ENCODE measurements around the gene CTBP2.

The CTBP2 gene

GRCh38 chr10:125174360-125174759 is 14.0 kb upstream of the CTBP2 start:
- no peak overlapping the region for H3K4ac ChIP-seq (ENCODE audit: low read length)
- no peak overlapping the region for H2BK12ac ChIP-seq (ENCODE audit: low read length)
- H3K4me1 ChIP-seq (ENCODE audit: control insufficient read depth in 2 of 2, insufficient read depth in 1 of 2, low read depth in 1 of 2, low read length in 2 of 2), result peaks cover 4% of the 10 kb centered on the region in 2 donors
- H3K36me3 ChIP-seq (replicated peaks in 1 of 2; ENCODE audit: control insufficient read depth in 2 of 2, insufficient read depth in 2 of 2, low read length in 2 of 2), result no peaks in the 10 kb centered on the region
- H3K4me2 ChIP-seq (ENCODE audit: insufficient read depth, low read length, poor library complexity, severe bottlenecking), result no peak overlapping the region
- no peak overlapping the region for H4K8ac ChIP-seq (ENCODE audit: low read depth, low read length)
- H3K79me1 ChIP-seq (ENCODE audit: low read depth, low read length), result no peaks in the 10 kb centered on the region
- H3K27ac ChIP-seq (replicated peaks; ENCODE audit: low read length), result no peak overlapping the region
- H4K91ac ChIP-seq (ENCODE audit: low read depth, low read length, poor library complexity), result no peak overlapping the region
- H3K9me3 ChIP-seq (replicated peaks in 1 of 2; ENCODE audit: control insufficient read depth in 2 of 2, insufficient read depth in 1 of 2, low read depth in 1 of 2, low read length in 2 of 2), result no peaks in the 10 kb centered on the region
- no peak overlapping the region for H3K18ac ChIP-seq (ENCODE audit: low read length)
- no peak overlapping the region for H2BK15ac ChIP-seq (ENCODE audit: low read length)
- peak overlapping the region; percentile 60 for H2AFZ ChIP-seq (ENCODE audit: low read length)
- no peak overlapping the region for H3K9ac ChIP-seq (ENCODE audit: low read depth, low read length, poor library complexity)
- H2BK5ac ChIP-seq (ENCODE audit: low read length), result no peak overlapping the region
- H2AK5ac ChIP-seq (ENCODE audit: low read depth, low read length), result no peak overlapping the region
- H2BK120ac ChIP-seq (ENCODE audit: low read depth, low read length), result no peak overlapping the region
- no peak overlapping the region for H3K23ac ChIP-seq (ENCODE audit: low read depth, low read length, poor library complexity)
- WGBS, 2 donors (ENCODE audit: extremely low coverage in 2 of 2, insufficient read length in 2 of 2, insufficient replicate concordance in 1 of 2), result no CpG with 5 or more reads among the region's 9 CpGs
- no peak for DNase-seq (ENCODE audit: low spot score)
- H3K14ac ChIP-seq (ENCODE audit: low read length), result no peak overlapping the region
- no peak overlapping the region for H3K4me3 ChIP-seq (ENCODE audit: low read length in 2 of 2)
- H3K27me3 ChIP-seq (ENCODE audit: control insufficient read depth in 3 of 3, insufficient read depth in 3 of 3, low read depth in 1 of 3, low read length in 3 of 3), result peaks cover 0 to 9% (median 0%) of the 10 kb centered on the region in 3 experiments

GRCh38 chr10:125172694-125173093 is 12.3 kb upstream of the CTBP2 start:
- peaks cover 4 to 6% of the 10 kb centered on the region in 2 donors for H3K4me1 ChIP-seq (ENCODE audit: control insufficient read depth in 2 of 2, insufficient read depth in 1 of 2, low read depth in 1 of 2, low read length in 2 of 2)
- no CpG with 5 or more reads among the region's 9 CpGs for WGBS, 2 donors (ENCODE audit: extremely low coverage in 2 of 2, insufficient read length in 2 of 2, insufficient replicate concordance in 1 of 2)
- H2AFZ ChIP-seq (ENCODE audit: low read length), result no peak overlapping the region
- no peak overlapping the region for H2AK5ac ChIP-seq (ENCODE audit: low read depth, low read length)
- H3K36me3 ChIP-seq (replicated peaks in 1 of 2; ENCODE audit: control insufficient read depth in 2 of 2, insufficient read depth in 2 of 2, low read length in 2 of 2), result no peaks in the 10 kb centered on the region
- H3K27me3 ChIP-seq (ENCODE audit: control insufficient read depth in 3 of 3, insufficient read depth in 3 of 3, low read depth in 1 of 3, low read length in 3 of 3), result peaks cover 0 to 15% (median 0%) of the 10 kb centered on the region in 3 experiments
- no peaks in the 10 kb centered on the region for H3K79me1 ChIP-seq (ENCODE audit: low read depth, low read length)
- H3K4ac ChIP-seq (ENCODE audit: low read length), result no peak overlapping the region
- no peak overlapping the region for H4K91ac ChIP-seq (ENCODE audit: low read depth, low read length, poor library complexity)
- H3K23ac ChIP-seq (ENCODE audit: low read depth, low read length, poor library complexity), result no peak overlapping the region
- no peak overlapping the region for H3K18ac ChIP-seq (ENCODE audit: low read length)
- H3K4me2 ChIP-seq (ENCODE audit: insufficient read depth, low read length, poor library complexity, severe bottlenecking), result no peak overlapping the region
- no peak overlapping the region for H3K14ac ChIP-seq (ENCODE audit: low read length)
- no peak overlapping the region for H3K9ac ChIP-seq (ENCODE audit: low read depth, low read length, poor library complexity)
- H2BK12ac ChIP-seq (ENCODE audit: low read length), result no peak overlapping the region
- no peak overlapping the region for H2BK120ac ChIP-seq (ENCODE audit: low read depth, low read length)
- no peaks in the 10 kb centered on the region for H3K9me3 ChIP-seq (replicated peaks in 1 of 2; ENCODE audit: control insufficient read depth in 2 of 2, insufficient read depth in 1 of 2, low read depth in 1 of 2, low read length in 2 of 2)
- H3K27ac ChIP-seq (replicated peaks; ENCODE audit: low read length), result no peak overlapping the region
- H2BK15ac ChIP-seq (ENCODE audit: low read length), result no peak overlapping the region
- DNase-seq (ENCODE audit: low spot score), result no peak
- no peak overlapping the region for H4K8ac ChIP-seq (ENCODE audit: low read depth, low read length)
- no peak overlapping the region for H2BK5ac ChIP-seq (ENCODE audit: low read length)
- H3K4me3 ChIP-seq (ENCODE audit: low read length in 2 of 2), result no peak overlapping the region

GRCh38 chr10:125171402-125172306 is 11.3 kb upstream of the CTBP2 start:
- Histone ChIP-seq H3K18ac (ENCODE audit: low read length) (no peak overlapping the region), H2BK15ac (ENCODE audit: low read length) (no peak overlapping the region), H3K27me3 (ENCODE audit: control insufficient read depth in 3 of 3, insufficient read depth in 3 of 3, low read depth in 1 of 3, low read length in 3 of 3) (peaks cover 0 to 15% (median 0%) of the 10 kb centered on the region in 3 experiments), H3K9me3 (replicated peaks in 1 of 2; ENCODE audit: control insufficient read depth in 2 of 2, insufficient read depth in 1 of 2, low read depth in 1 of 2, low read length in 2 of 2) (no peaks in the 10 kb centered on the region), H3K4me1 (ENCODE audit: control insufficient read depth in 2 of 2, insufficient read depth in 1 of 2, low read depth in 1 of 2, low read length in 2 of 2) (peaks cover 4 to 6% of the 10 kb centered on the region in 2 donors), H3K4me2 (ENCODE audit: insufficient read depth, low read length, poor library complexity, severe bottlenecking) (no peak overlapping the region), H4K8ac (ENCODE audit: low read depth, low read length) (no peak overlapping the region), H2AFZ (ENCODE audit: low read length) (no peak overlapping the region), H3K36me3 (replicated peaks in 1 of 2; ENCODE audit: control insufficient read depth in 2 of 2, insufficient read depth in 2 of 2, low read length in 2 of 2) (no peaks in the 10 kb centered on the region), H3K23ac (ENCODE audit: low read depth, low read length, poor library complexity) (no peak overlapping the region), H2BK5ac (ENCODE audit: low read length) (no peak overlapping the region), H3K27ac (replicated peaks; ENCODE audit: low read length) (no peak overlapping the region), H2BK12ac (ENCODE audit: low read length) (no peak overlapping the region), H3K4me3 (ENCODE audit: low read length in 2 of 2) (no peak overlapping the region), H2BK120ac (ENCODE audit: low read depth, low read length) (no peak overlapping the region), H3K14ac (ENCODE audit: low read length) (no peak overlapping the region), H2AK5ac (ENCODE audit: low read depth, low read length) (no peak overlapping the region), H3K9ac (ENCODE audit: low read depth, low read length, poor library complexity) (no peak overlapping the region), H3K4ac (ENCODE audit: low read length) (no peak overlapping the region), H3K79me1 (ENCODE audit: low read depth, low read length) (no peaks in the 10 kb centered on the region), H4K91ac (ENCODE audit: low read depth, low read length, poor library complexity) (no peak overlapping the region)
- no CpG with 5 or more reads among the region's 12 CpGs for WGBS, 2 donors (ENCODE audit: extremely low coverage in 2 of 2, insufficient read length in 2 of 2, insufficient replicate concordance in 1 of 2)
- no peak for DNase-seq (ENCODE audit: low spot score)

- H3K4ac ChIP-seq (ENCODE audit: low read length), result no peak overlapping the region
- no peak overlapping the region for H4K91ac ChIP-seq (ENCODE audit: low read depth, low read length, poor library complexity)
- no peak overlapping the region for H3K4me3 ChIP-seq (ENCODE audit: low read length in 2 of 2)
- H3K23ac ChIP-seq (ENCODE audit: low read depth, low read length, poor library complexity), result no peak overlapping the region
- H2BK5ac ChIP-seq (ENCODE audit: low read length), result no peak overlapping the region
- H3K18ac ChIP-seq (ENCODE audit: low read length), result peak overlapping the region; percentile 63
- no peak overlapping the region for H3K27ac ChIP-seq (replicated peaks; ENCODE audit: low read length)
- H3K9ac ChIP-seq (ENCODE audit: low read depth, low read length, poor library complexity), result no peak overlapping the region
- no peaks in the 10 kb centered on the region for H3K79me1 ChIP-seq (ENCODE audit: low read depth, low read length)
- H2AK5ac ChIP-seq (ENCODE audit: low read depth, low read length), result no peak overlapping the region
- peaks cover 4 to 6% of the 10 kb centered on the region in 2 donors for H3K4me1 ChIP-seq (ENCODE audit: control insufficient read depth in 2 of 2, insufficient read depth in 1 of 2, low read depth in 1 of 2, low read length in 2 of 2)
- H3K14ac ChIP-seq (ENCODE audit: low read length), result no peak overlapping the region
- no peak overlapping the region for H2BK12ac ChIP-seq (ENCODE audit: low read length)
- H2BK15ac ChIP-seq (ENCODE audit: low read length), result no peak overlapping the region
- peaks cover 0 to 15% (median 0%) of the 10 kb centered on the region in 3 experiments for H3K27me3 ChIP-seq (ENCODE audit: control insufficient read depth in 3 of 3, insufficient read depth in 3 of 3, low read depth in 1 of 3, low read length in 3 of 3)
- DNase-seq (ENCODE audit: low spot score), result no peak
- no CpG with 5 or more reads among the region's 5 CpGs for WGBS, 2 donors (ENCODE audit: extremely low coverage in 2 of 2, insufficient read length in 2 of 2, insufficient replicate concordance in 1 of 2)
- H3K9me3 ChIP-seq (replicated peaks in 1 of 2; ENCODE audit: control insufficient read depth in 2 of 2, insufficient read depth in 1 of 2, low read depth in 1 of 2, low read length in 2 of 2), result no peaks in the 10 kb centered on the region
- no peak overlapping the region for H3K4me2 ChIP-seq (ENCODE audit: insufficient read depth, low read length, poor library complexity, severe bottlenecking)
- H2BK120ac ChIP-seq (ENCODE audit: low read depth, low read length), result no peak overlapping the region
- H4K8ac ChIP-seq (ENCODE audit: low read depth, low read length), result no peak overlapping the region
- H3K36me3 ChIP-seq (replicated peaks in 1 of 2; ENCODE audit: control insufficient read depth in 2 of 2, insufficient read depth in 2 of 2, low read length in 2 of 2), result no peaks in the 10 kb centered on the region
- no peak overlapping the region for H2AFZ ChIP-seq (ENCODE audit: low read length)
These were observed 9.6 kb upstream of the CTBP2 start for GRCh38 chr10:125169915-125170314.
